Skeletal muscle satellite cell (primary cell): Measurements from ENCODE around the gene ZCCHC8.
"Not testable (repeated sequence)": the region's sequence is repeated elsewhere in the genome, so short reads cannot be mapped to it uniquely, and the experiment has no call there.

Experiments
- H3K27me3 ChIP-seq: 2 replicates; pipeline ENCODE4 v1.7.0; 2013; ENCODE audit warnings: low read length; ENCODE audit not compliant: control insufficient read depth, insufficient read depth
- H3K36me3 ChIP-seq: 2 replicates; pipeline ENCODE4 v1.7.0; 2013; ENCODE audit warnings: mild to moderate bottlenecking, control low read depth, low read length; ENCODE audit not compliant: insufficient read depth
- H3K4me1 ChIP-seq: 2 replicates; pipeline ENCODE4 v1.7.0; 2013; ENCODE audit warnings: low read length; ENCODE audit not compliant: control insufficient read depth, insufficient read depth
- H3K4me2 ChIP-seq: 2 replicates; pipeline ENCODE4 v1.7.0; 2013; ENCODE audit warnings: mild to moderate bottlenecking, low read length
- H3K4me3 ChIP-seq: 2 replicates; pipeline ENCODE4 v1.7.0; 2013; ENCODE audit warnings: low read length
- H3K9ac ChIP-seq: 2 replicates; pipeline ENCODE4 v1.7.0; 2013; ENCODE audit warnings: mild to moderate bottlenecking, low read depth, low read length, moderate library complexity
- H3K9me3 ChIP-seq: replicated peaks from 2 replicates; pipeline ENCODE4 v1.7.0; 2013; ENCODE audit warnings: mild to moderate bottlenecking, control low read depth, low read length

ZCCHC8 gene

GRCh38 chr12:122447825-122448224, 52.9 kb downstream of the ZCCHC8 start:
- not testable (repeated sequence) for H3K9me3 ChIP-seq, H3K27me3 ChIP-seq, H3K4me2 ChIP-seq, H3K36me3 ChIP-seq, H3K4me3 ChIP-seq, H3K9ac ChIP-seq
- H3K4me1 ChIP-seq = peaks cover 12% of the 10 kb centered on the region

GRCh38 chr12:122446390-122446789, 54.3 kb downstream of the ZCCHC8 start:
- H3K27me3 ChIP-seq, H3K4me2 ChIP-seq, H3K9me3 ChIP-seq, H3K4me3 ChIP-seq, H3K9ac ChIP-seq, H3K36me3 ChIP-seq: not testable (repeated sequence)
- H3K4me1 ChIP-seq = peaks cover 12% of the 10 kb centered on the region

- not testable (repeated sequence) for H3K4me1 ChIP-seq, H3K4me2 ChIP-seq, H3K9ac ChIP-seq, H3K4me3 ChIP-seq, H3K9me3 ChIP-seq, H3K27me3 ChIP-seq, H3K36me3 ChIP-seq
Observed at GRCh38 chr12:122444071-122444470, 56.7 kb downstream of the ZCCHC8 start.

GRCh38 chr12:122438822-122439221, 61.9 kb downstream of the ZCCHC8 start:
- H3K36me3 ChIP-seq, H3K9me3 ChIP-seq, H3K4me3 ChIP-seq, H3K27me3 ChIP-seq, H3K9ac ChIP-seq, H3K4me2 ChIP-seq: not testable (repeated sequence)
- peaks cover 11% of the 10 kb centered on the region for H3K4me1 ChIP-seq

GRCh38 chr12:122437656-122438121, 63.0 kb downstream of the ZCCHC8 start:
- Histone ChIP-seq H3K4me1 (peaks cover 11% of the 10 kb centered on the region), H3K4me3 (peak overlapping the region; percentile 40), H3K9me3 (no peaks in the 10 kb centered on the region), H3K9ac (no peak overlapping the region), H3K27me3 (no peaks in the 10 kb centered on the region), H3K4me2 (peak overlapping the region; percentile 69), H3K36me3 (no peaks in the 10 kb centered on the region)

GRCh38 chr12:122435186-122435585, 65.5 kb downstream of the ZCCHC8 start:
- H3K27me3 ChIP-seq = no peaks in the 10 kb centered on the region
- H3K36me3 ChIP-seq = no peaks in the 10 kb centered on the region
- H3K4me2 ChIP-seq = no peak overlapping the region
- peaks cover 11% of the 10 kb centered on the region for H3K4me1 ChIP-seq
- H3K9ac ChIP-seq = no peak overlapping the region
- no peak overlapping the region for H3K4me3 ChIP-seq
- H3K9me3 ChIP-seq = no peaks in the 10 kb centered on the region

GRCh38 chr12:122429043-122429442, 71.7 kb downstream of the ZCCHC8 start:
- not testable (repeated sequence) for H3K4me1 ChIP-seq, H3K27me3 ChIP-seq, H3K9me3 ChIP-seq, H3K4me2 ChIP-seq, H3K36me3 ChIP-seq, H3K9ac ChIP-seq, H3K4me3 ChIP-seq

- no peaks in the 10 kb centered on the region for H3K27me3 ChIP-seq
Observed at GRCh38 chr12:122427403-122427802, 73.3 kb downstream of the ZCCHC8 start.

GRCh38 chr12:122423258-122424165, 77.2 kb downstream of the ZCCHC8 start:
- H3K4me3 ChIP-seq = peak overlapping the region; percentile 97
- peaks cover 23% of the 10 kb centered on the region for H3K4me1 ChIP-seq
- no peaks in the 10 kb centered on the region for H3K27me3 ChIP-seq
- H3K9me3 ChIP-seq = no peaks in the 10 kb centered on the region
- H3K4me2 ChIP-seq = peak overlapping the region; percentile 99
- peak overlapping the region; percentile 88 for H3K9ac ChIP-seq
- no peaks in the 10 kb centered on the region for H3K36me3 ChIP-seq

More at GRCh38 chr12:122427403-122427802, 73.3 kb downstream of the ZCCHC8 start:
- no peak overlapping the region for H3K4me2 ChIP-seq
- H3K9ac ChIP-seq = no peak overlapping the region
- no peaks in the 10 kb centered on the region for H3K9me3 ChIP-seq
- H3K4me3 ChIP-seq = no peak overlapping the region
- no peaks in the 10 kb centered on the region for H3K36me3 ChIP-seq
- peaks cover 11% of the 10 kb centered on the region for H3K4me1 ChIP-seq

- Histone ChIP-seq H3K9me3 (no peaks in the 10 kb centered on the region), H3K9ac (peak overlapping the region; percentile 88), H3K27me3 (no peaks in the 10 kb centered on the region), H3K4me1 (peaks cover 23% of the 10 kb centered on the region), H3K4me2 (peak overlapping the region; percentile 99), H3K36me3 (no peaks in the 10 kb centered on the region), H3K4me3 (peak overlapping the region; percentile 97)
Observed at GRCh38 chr12:122422730-122423257, 77.9 kb downstream of the ZCCHC8 start.

GRCh38 chr12:122421821-122422729, 78.7 kb downstream of the ZCCHC8 start, which contains the start of gene CLIP1:
TSS of gene CLIP1 (minus strand) at chr12:122422669. CDS start at chr12:122380452, 42,217 bp downstream.
- H3K4me2 ChIP-seq = peak within 1 kb of the TSS; percentile 99
- H3K27me3 ChIP-seq = no peaks in the 10 kb centered on the region
- H3K4me3 ChIP-seq = peak within 1 kb of the TSS; percentile 97
- H3K9me3 ChIP-seq = no peaks in the 10 kb centered on the region
- H3K9ac ChIP-seq = peak within 1 kb of the TSS; percentile 99
- no peaks in the 10 kb centered on the region for H3K36me3 ChIP-seq
- H3K4me1 ChIP-seq = peaks cover 23% of the 10 kb centered on the region
